A549 (cell line): ENCODE results near the gene NLRP1.

Source experiments
- BHLHE40 ChIP-seq: IDR thresholded peaks from 2 replicates; pipeline ENCODE4 v1.6.1; 2012; ENCODE audit warnings: low read depth, low read length, inconsistent platforms
- NFE2L2 ChIP-seq: fragments of 150-350 bp; conservative IDR thresholded peaks from 2 replicates; pipeline ENCODE4 v1.6.1; 2014; ENCODE audit warnings: low read length
- NR3C1 ChIP-seq: fragments of >200 bp; sonication (Bioruptor Twin); formaldehyde crosslinking; IDR thresholded peaks from 3 replicates; pipeline ENCODE4 v1.6.1; 2017
- PBX3 ChIP-seq: IDR thresholded peaks from 2 replicates; pipeline ENCODE4 v1.6.1; 2012
- POLR2A ChIP-seq: IDR thresholded peaks from 2 replicates; pipeline ENCODE4 v1.6.1; 2012; ENCODE audit warnings: mild to moderate bottlenecking, low read length
- ZC3H11A ChIP-seq: fragments of 450-650 bp; IDR thresholded peaks from 2 replicates; pipeline ENCODE4 v1.6.1; 2014; ENCODE audit warnings: antibody characterized with exemption, mild to moderate bottlenecking
- TF ChIP-seq, protein P1 (sequence below): IDR thresholded peaks from 2 replicates; pipeline ENCODE4 v1.6.1; 2012
- TF ChIP-seq, protein P2 (sequence below): fragments of >200 bp; sonication (Bioruptor Twin); formaldehyde crosslinking; IDR thresholded peaks from 3 replicates; pipeline ENCODE4 v1.5.1; 2016

DNA sequence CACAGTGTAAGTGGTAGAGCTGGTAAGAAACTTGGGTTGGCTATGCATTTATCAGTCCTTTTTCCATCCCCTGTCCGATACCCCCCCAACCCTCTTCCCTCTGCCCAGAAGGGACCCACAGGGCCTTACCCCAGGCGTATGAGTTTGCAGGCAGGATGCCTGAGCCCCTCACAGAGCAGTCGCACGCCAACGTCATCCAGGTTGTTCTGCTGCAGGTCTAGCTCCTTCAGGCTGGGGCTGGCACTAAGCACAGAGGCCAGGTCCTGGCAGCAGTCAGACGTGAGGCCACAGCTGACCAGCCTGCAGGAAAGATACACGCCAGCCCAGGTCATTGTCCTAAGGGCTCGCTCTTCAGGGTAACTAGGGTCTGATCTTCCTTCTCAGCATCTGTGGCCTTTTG, 45.0 kb downstream of the NLRP1 start:
- TF ChIP-seq POLR2A = no peak
- TF ChIP-seq, protein P1, sequence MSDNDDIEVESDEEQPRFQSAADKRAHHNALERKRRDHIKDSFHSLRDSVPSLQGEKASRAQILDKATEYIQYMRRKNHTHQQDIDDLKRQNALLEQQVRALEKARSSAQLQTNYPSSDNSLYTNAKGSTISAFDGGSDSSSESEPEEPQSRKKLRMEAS = no peak
- TF ChIP-seq BHLHE40 = no peak
- TF ChIP-seq, protein P2, sequence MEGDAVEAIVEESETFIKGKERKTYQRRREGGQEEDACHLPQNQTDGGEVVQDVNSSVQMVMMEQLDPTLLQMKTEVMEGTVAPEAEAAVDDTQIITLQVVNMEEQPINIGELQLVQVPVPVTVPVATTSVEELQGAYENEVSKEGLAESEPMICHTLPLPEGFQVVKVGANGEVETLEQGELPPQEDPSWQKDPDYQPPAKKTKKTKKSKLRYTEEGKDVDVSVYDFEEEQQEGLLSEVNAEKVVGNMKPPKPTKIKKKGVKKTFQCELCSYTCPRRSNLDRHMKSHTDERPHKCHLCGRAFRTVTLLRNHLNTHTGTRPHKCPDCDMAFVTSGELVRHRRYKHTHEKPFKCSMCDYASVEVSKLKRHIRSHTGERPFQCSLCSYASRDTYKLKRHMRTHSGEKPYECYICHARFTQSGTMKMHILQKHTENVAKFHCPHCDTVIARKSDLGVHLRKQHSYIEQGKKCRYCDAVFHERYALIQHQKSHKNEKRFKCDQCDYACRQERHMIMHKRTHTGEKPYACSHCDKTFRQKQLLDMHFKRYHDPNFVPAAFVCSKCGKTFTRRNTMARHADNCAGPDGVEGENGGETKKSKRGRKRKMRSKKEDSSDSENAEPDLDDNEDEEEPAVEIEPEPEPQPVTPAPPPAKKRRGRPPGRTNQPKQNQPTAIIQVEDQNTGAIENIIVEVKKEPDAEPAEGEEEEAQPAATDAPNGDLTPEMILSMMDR = no peak
- no peak for TF ChIP-seq ZC3H11A
- no peak for TF ChIP-seq NFE2L2
- TF ChIP-seq NR3C1 = no peak
- no peak for TF ChIP-seq PBX3
